Endothelial cell of umbilical vein (primary cell): ENCODE data around the gene MATCAP1. TPM values are rescaled to one million over a fixed set of nuclear protein-coding genes. Genes with fewer than 3 reads are reported as not detected.

Experiments
- BruUV-seq: library from RNA; stranded (reverse); fragments of 400-500 nt; replicated peaks from 2 replicates; lab custom pipeline; 2021; lab: Mats Ljungman, UMichigan
- CTCF ChIA-PET: fragments of 300-600, 350-600 bp; sonication (Branson Sonifier 250); formaldehyde crosslinking; loops from one replicate; lab custom pipeline; 2021; ENCODE audit warnings: antibody characterized with exemption, inconsistent platforms; lab: Charles Lee
- POLR2A ChIA-PET: fragments of 300-600, 350-600 bp; sonication (Branson Sonifier 250); formaldehyde crosslinking; loops from one replicate; lab custom pipeline; 2021; ENCODE audit warnings: antibody characterized with exemption, inconsistent platforms; lab: Charles Lee
- DNase-seq: peaks from one replicate; pipeline ENCODE4 v3.0.0-alpha.2; 2011; ENCODE audit warnings: low read depth, low spot score
- FAIRE-seq: peaks from 2 replicates; lab custom pipeline; 2011; peaks lifted over from hg19 to GRCh38; lab: Jason Lieb, UNC
- H2AFZ ChIP-seq: 2 replicates; pipeline ENCODE4 v1.6.0; 2012; ENCODE audit warnings: low read depth, low read length, control low read depth, inconsistent platforms
- H3K27ac ChIP-seq: 2 replicates; pipeline ENCODE4 v1.5.1; 2011; ENCODE audit warnings: low read depth, mild to moderate bottlenecking, control low read depth, low read length, moderate library complexity; ENCODE audit not compliant: insufficient read depth
- H3K27me3 ChIP-seq, 2 experiments: 2 replicates each; pipeline versions ENCODE4 v1.6.0 to v1.6.1; 2011; ENCODE audit warnings: low read length in 2 of 2, mixed read lengths in 1 of 2; ENCODE audit not compliant: control insufficient read depth in 2 of 2, insufficient read depth in 2 of 2
- H3K36me3 ChIP-seq, 2 experiments: 2 replicates in 1 of 2; 3 replicates in 1 of 2; pipeline ENCODE4 v1.5.1; 2011; ENCODE audit warnings: low read length in 2 of 2, mild to moderate bottlenecking in 1 of 2, moderate library complexity in 1 of 2; ENCODE audit not compliant: control insufficient read depth in 2 of 2, insufficient read depth in 2 of 2; ENCODE audit errors: extremely low read depth in 1 of 2
- H3K4me1 ChIP-seq: 3 replicates; pipeline ENCODE4 v1.5.1; 2011; ENCODE audit warnings: mild to moderate bottlenecking, low read length; ENCODE audit not compliant: control insufficient read depth, insufficient read depth; ENCODE audit errors: extremely low read depth
- H3K4me2 ChIP-seq: 2 replicates; pipeline ENCODE4 v1.6.1; 2011; ENCODE audit warnings: low read length, control low read depth, mixed read lengths; ENCODE audit not compliant: insufficient read depth
- H3K4me3 ChIP-seq, 3 experiments: fragments of 200-600 bp in 1 of 3; sonication (generic), shearing (Covaris generic) in 1 of 3; replicated peaks in 1 of 3; 2 replicates each; pipeline ENCODE4 v1.5.1; 2011 to 2016; ENCODE audit warnings: control low read depth in 3 of 3, low read length in 3 of 3, mild to moderate bottlenecking in 2 of 3, inconsistent platforms in 1 of 3, low read depth in 1 of 3, moderate library complexity in 1 of 3; ENCODE audit not compliant: insufficient read depth in 1 of 3
- H3K79me2 ChIP-seq: 2 replicates; pipeline ENCODE4 v1.6.0; 2012; ENCODE audit warnings: low read length, inconsistent platforms; ENCODE audit not compliant: control insufficient read depth, insufficient read depth
- H3K9ac ChIP-seq: replicated peaks from 2 replicates; pipeline ENCODE3; 2011; ENCODE audit warnings: low read length, control low read depth; ENCODE audit not compliant: insufficient read depth; ENCODE audit errors: extremely low read depth
- H3K9me1 ChIP-seq: replicated peaks from 3 replicates; pipeline ENCODE4 v1.6.0; 2011; ENCODE audit warnings: mild to moderate bottlenecking, low read length; ENCODE audit not compliant: control insufficient read depth, insufficient read depth; ENCODE audit errors: extremely low read depth
- H3K9me3 ChIP-seq: replicated peaks from 2 replicates; pipeline ENCODE4 v1.5.1; 2012; ENCODE audit warnings: low read length, inconsistent platforms; ENCODE audit not compliant: control insufficient read depth, insufficient read depth
- H4K20me1 ChIP-seq: replicated peaks from 2 replicates; pipeline ENCODE3; 2011; ENCODE audit warnings: mild to moderate bottlenecking, low read length; ENCODE audit not compliant: control insufficient read depth, insufficient read depth; ENCODE audit errors: extremely low read depth
- FOS ChIP-seq: IDR thresholded peaks from 2 replicates; pipeline ENCODE4 v1.6.1; 2011; ENCODE audit warnings: mild to moderate bottlenecking, low read length, moderate library complexity, borderline replicate concordance; ENCODE audit not compliant: insufficient read depth
- JUN ChIP-seq: IDR thresholded peaks from 2 replicates; pipeline ENCODE4 v1.6.1; 2011; ENCODE audit warnings: borderline replicate concordance, low read depth; ENCODE audit not compliant: insufficient read length, insufficient read depth
- MYC ChIP-seq: IDR thresholded peaks from one replicate; pipeline ENCODE4 v1.6.1; 2011; ENCODE audit warnings: mild to moderate bottlenecking, low read depth, low read length
- POLR2AphosphoS5 ChIP-seq: IDR thresholded peaks from 2 replicates; pipeline ENCODE4 v1.6.1; 2012; ENCODE audit warnings: low read depth, mild to moderate bottlenecking, control low read depth, low read length, moderate library complexity; ENCODE audit not compliant: insufficient read depth
- dilution Hi-C: fragments of 300-500 bp; cut with MboI; formaldehyde crosslinking; loops from one replicate; pipeline ENCODE4 v1.15.0; 2019; ENCODE audit warnings: low sequenced_read_pairs; ENCODE audit not compliant: extremely low pct_ligation_motif_present
- intact Hi-C: fragments of 100-400 bp; cut with micrococcal nuclease; formaldehyde crosslinking; loops from one replicate; pipeline ENCODE4 v1.10.0; 2022
- polyA plus RNA-seq, 4 experiments: library from polyadenylated mRNA; depleted of rRNA in 3 of 4; stranded (reverse) in 3 of 4; unstranded in 1 of 4; fragments of >200 nt; gene quantifications; 2 replicates each; pipeline versions ENCODE4 v1.2.1 to v1.2.3, GENCODE V29; 2011 to 2012; ENCODE audit warnings: missing spikeins in 1 of 4
- total RNA-seq: library from RNA; stranded (reverse); gene quantifications from 2 replicates; pipeline ENCODE4 v1.2.3, GENCODE V29; 2021
- TF ChIP-seq, protein P1 (sequence below), 2 donors: IDR thresholded peaks; 1 replicate in 1 of 2; 2 replicates in 1 of 2; pipeline ENCODE4 v1.5.1; 2011; ENCODE audit warnings: low read length in 2 of 2, mild to moderate bottlenecking in 2 of 2, moderate library complexity in 2 of 2, control low read depth in 1 of 2, inconsistent platforms in 1 of 2, low read depth in 1 of 2; ENCODE audit not compliant: insufficient read depth in 1 of 2; ENCODE audit errors: extremely low read depth in 1 of 2

MATCAP1 gene
- total and polyA plus RNA-seq, 2 donors (not counting 3 experiments of a cell fraction or from before 2014, with no cell fraction given): 44.5 to 53.3 TPM

DNA sequence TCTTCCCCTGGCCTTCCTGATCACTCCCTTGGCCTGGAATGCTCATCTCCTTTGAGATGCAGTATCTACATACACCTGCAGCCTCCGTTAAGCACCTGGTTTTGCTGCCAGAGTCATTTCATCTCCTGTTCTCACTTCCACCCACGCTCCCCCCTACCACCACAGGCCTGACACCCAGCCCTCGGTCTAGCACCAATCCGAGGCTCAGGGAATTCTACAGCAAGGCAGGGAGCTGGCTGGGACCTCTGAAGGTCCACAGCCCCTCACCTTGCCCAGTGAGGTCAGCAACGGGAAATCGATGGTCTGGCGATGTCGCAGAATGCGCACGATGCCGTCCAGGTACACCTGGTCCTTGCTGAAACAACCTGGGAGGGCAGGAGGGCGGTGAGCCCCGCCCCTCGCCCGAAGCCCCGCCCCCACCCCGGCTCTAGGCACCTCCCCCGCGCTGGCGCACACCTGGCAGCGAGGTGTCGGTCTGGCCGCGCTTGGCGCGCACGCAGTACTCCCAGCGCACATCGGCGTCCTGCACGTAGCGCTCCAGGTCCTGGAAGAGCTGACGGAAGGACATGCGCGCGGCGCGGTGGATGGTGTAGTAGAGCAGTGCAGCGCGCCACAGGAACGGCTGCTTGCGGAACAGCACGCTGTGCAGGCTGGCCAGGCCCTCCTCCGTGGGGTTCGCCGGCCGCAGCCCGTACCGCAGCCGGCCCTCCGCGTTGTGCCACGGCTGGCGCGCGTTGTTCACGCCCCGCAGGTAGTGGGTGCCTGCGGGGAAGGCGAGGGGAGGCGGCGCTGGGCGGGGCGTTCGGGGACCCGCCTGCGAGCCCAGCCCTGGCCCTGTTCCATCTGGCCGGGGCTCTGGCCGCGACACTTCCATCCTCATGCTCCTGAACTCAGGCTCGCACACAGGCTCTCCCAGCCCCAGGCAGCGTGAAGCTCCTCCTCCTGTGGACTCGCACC, 5.7 kb downstream of the MATCAP1 start:
- no TSS peak for BruUV-seq

More for the DNA sequence above, 5.7 kb downstream of the MATCAP1 start:
- FAIRE-seq (peak; percentile 42), DNase-seq (peak; percentile 42)
- ChIA-PET CTCF (interaction anchor here (1.0 to 1.9 kb wide), 6 partner anchors 7 to 220 kb away, joined by 3 to 9 read pairs (median 4); partner anchors contain the start of gene NOL3), POLR2A (interaction anchor here (0.7 kb wide), 2 partner anchors 26 to 50 kb away, joined by 5 to 9 read pairs; no protein-coding TSS in a partner anchor)
- intact Hi-C loops: no loop called here
- dilution Hi-C loops: no loop called here
- H3K4me1 ChIP-seq: peaks cover 35% of the 10 kb centered on the region
- no peaks in the 10 kb centered on the region for H3K9me3 ChIP-seq
- no peak overlapping the region for H3K9ac ChIP-seq
- H3K79me2 ChIP-seq: peaks cover 10% of the 10 kb centered on the region
- no peaks in the 10 kb centered on the region for H3K36me3 ChIP-seq
- H2AFZ ChIP-seq: no peak overlapping the region
- no peaks in the 10 kb centered on the region for H4K20me1 ChIP-seq
- H3K9me1 ChIP-seq: no peaks in the 10 kb centered on the region
- peak overlapping the region in 1 of 3 experiments; percentile 21 for H3K4me3 ChIP-seq
- H3K27ac ChIP-seq: no peak overlapping the region
- TF ChIP-seq, protein P1, sequence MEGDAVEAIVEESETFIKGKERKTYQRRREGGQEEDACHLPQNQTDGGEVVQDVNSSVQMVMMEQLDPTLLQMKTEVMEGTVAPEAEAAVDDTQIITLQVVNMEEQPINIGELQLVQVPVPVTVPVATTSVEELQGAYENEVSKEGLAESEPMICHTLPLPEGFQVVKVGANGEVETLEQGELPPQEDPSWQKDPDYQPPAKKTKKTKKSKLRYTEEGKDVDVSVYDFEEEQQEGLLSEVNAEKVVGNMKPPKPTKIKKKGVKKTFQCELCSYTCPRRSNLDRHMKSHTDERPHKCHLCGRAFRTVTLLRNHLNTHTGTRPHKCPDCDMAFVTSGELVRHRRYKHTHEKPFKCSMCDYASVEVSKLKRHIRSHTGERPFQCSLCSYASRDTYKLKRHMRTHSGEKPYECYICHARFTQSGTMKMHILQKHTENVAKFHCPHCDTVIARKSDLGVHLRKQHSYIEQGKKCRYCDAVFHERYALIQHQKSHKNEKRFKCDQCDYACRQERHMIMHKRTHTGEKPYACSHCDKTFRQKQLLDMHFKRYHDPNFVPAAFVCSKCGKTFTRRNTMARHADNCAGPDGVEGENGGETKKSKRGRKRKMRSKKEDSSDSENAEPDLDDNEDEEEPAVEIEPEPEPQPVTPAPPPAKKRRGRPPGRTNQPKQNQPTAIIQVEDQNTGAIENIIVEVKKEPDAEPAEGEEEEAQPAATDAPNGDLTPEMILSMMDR (IDR thresholded peaks at IDR 0.05; ENCODE audit: extremely low read depth in 1 of 2, insufficient read depth in 1 of 2, low read depth in 1 of 2, low read length in 2 of 2): peak in 1 of 2 donors; percentile 18
- TF ChIP-seq JUN (no peak), FOS (no peak), MYC (no peak), POLR2AphosphoS5 (peak; percentile 43)
- H3K4me2 ChIP-seq: no peak overlapping the region
- H3K27me3 ChIP-seq: no peaks in the 10 kb centered on the region
